Type B pancreatic cell (in vitro differentiated cells): ENCODE measurements around the gene FBLN2. TPM values are rescaled to one million over a fixed set of nuclear protein-coding genes. Genes with fewer than 3 reads are reported as not detected.

Source experiments
- DNase-seq: peaks from one replicate; pipeline ENCODE4 v3.0.0; 2021; ENCODE audit warnings: mixed read lengths; ENCODE audit not compliant: unreplicated experiment; ENCODE audit errors: extremely low spot score
- H3K27ac Mint-ChIP-seq: 2 replicates; pipeline ENCODE4 v1.8.0; 2021; ENCODE audit warnings: mild to moderate bottlenecking, mixed read lengths
- H3K27me3 Mint-ChIP-seq: 2 replicates; pipeline ENCODE4 v1.8.0; 2021; ENCODE audit warnings: mixed read lengths
- H3K36me3 Mint-ChIP-seq: 2 replicates; pipeline ENCODE4 v1.8.0; 2021; ENCODE audit warnings: mixed read lengths
- H3K4me1 Mint-ChIP-seq: one replicate; pipeline ENCODE4 v1.8.0; 2021; ENCODE audit warnings: mixed read lengths; ENCODE audit not compliant: unreplicated experiment
- H3K4me3 Mint-ChIP-seq: 2 replicates; pipeline ENCODE4 v1.8.0; 2021; ENCODE audit warnings: mild to moderate bottlenecking, mixed read lengths
- H3K9me3 Mint-ChIP-seq: 2 replicates; pipeline ENCODE4 v1.8.0; 2021; ENCODE audit warnings: mixed read lengths
- total RNA-seq: library from RNA; stranded (reverse); gene quantifications from 2 replicates; pipeline ENCODE4 v1.2.1, GENCODE V29; 2021; ENCODE audit warnings: low replicate concordance
- TF ChIP-seq, protein P1 (sequence below): fragments of 200-600 bp; sonication (generic); conservative IDR thresholded peaks from 2 replicates; pipeline ENCODE4 v1.5.0; 2021; ENCODE audit warnings: antibody characterized with exemption, mild to moderate bottlenecking

The FBLN2 gene
- total RNA-seq, 1 donor from 2014 or later, result 67.6 TPM

DNA sequence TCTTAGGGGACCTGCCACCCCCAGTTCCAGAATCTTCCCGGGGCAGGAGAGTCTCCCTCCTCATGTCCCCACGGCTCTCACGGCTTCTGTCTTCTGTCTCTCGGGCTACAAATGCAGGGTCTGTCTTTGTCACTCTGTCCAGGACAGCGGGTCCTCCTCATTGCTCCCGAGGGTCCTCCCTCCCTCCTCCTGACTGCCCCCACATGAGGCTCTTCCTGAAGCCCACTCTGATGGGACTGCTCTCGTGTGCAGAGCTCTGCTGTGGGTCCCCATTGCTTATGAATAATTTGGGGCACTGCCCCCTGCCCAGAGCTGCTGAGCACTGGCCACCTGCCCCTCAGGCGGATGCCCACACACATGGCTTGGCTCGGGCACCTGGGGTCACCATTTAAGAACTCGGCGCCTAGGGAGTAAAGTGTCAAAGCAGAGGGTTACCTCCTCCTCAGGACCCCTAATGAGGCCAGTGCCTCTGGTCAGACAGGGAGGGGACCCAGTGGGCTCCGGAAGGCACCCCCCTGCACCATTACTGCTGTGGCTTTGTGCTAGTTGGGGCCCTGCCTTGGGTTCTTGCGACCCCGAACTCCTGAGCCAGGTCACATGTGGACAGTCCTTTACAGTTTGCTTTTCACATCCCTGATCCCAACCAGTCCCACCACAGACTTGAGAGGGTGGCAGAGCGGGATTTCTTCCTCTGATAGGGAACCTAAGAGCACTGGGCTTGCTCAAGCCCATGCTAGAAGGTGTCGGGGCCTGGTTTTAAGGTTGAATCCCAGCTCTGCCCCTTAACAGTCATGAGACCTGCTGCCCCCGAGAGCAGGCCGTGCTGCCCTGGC lies 46.8 kb upstream of the FBLN2 start:
- DNase-seq, result no peak
- Mint-ChIP-seq H3K4me3 (no peak overlapping the region), H3K27me3 (no peaks in the 10 kb centered on the region), H3K36me3 (no peaks in the 10 kb centered on the region), H3K27ac (no peak overlapping the region), H3K4me1 (peaks cover 18% of the 10 kb centered on the region), H3K9me3 (no peaks in the 10 kb centered on the region)
- TF ChIP-seq, protein P1, sequence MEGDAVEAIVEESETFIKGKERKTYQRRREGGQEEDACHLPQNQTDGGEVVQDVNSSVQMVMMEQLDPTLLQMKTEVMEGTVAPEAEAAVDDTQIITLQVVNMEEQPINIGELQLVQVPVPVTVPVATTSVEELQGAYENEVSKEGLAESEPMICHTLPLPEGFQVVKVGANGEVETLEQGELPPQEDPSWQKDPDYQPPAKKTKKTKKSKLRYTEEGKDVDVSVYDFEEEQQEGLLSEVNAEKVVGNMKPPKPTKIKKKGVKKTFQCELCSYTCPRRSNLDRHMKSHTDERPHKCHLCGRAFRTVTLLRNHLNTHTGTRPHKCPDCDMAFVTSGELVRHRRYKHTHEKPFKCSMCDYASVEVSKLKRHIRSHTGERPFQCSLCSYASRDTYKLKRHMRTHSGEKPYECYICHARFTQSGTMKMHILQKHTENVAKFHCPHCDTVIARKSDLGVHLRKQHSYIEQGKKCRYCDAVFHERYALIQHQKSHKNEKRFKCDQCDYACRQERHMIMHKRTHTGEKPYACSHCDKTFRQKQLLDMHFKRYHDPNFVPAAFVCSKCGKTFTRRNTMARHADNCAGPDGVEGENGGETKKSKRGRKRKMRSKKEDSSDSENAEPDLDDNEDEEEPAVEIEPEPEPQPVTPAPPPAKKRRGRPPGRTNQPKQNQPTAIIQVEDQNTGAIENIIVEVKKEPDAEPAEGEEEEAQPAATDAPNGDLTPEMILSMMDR, result no peak

DNA sequence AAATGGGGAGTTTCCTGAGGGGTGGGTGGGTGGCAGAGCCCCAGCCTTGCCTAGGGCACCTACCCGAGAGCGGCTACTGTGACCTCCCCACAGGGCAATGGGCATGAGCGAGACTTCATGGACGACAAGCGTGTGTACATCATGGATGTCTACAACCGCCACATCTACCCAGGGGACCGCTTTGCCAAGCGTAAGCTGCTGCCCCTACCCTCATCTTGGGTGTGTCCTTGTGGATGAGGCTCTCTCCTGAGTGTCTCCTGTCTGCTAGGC lies 46.2 kb upstream of the FBLN2 start:
- no peaks in the 10 kb centered on the region for H3K27me3 Mint-ChIP-seq
- H3K36me3 Mint-ChIP-seq, result no peaks in the 10 kb centered on the region
- H3K4me3 Mint-ChIP-seq, result no peak overlapping the region
- TF ChIP-seq, protein P1, result no peak
- H3K4me1 Mint-ChIP-seq, result peaks cover 20% of the 10 kb centered on the region
- DNase-seq, result no peak
- no peaks in the 10 kb centered on the region for H3K9me3 Mint-ChIP-seq
- H3K27ac Mint-ChIP-seq, result no peak overlapping the region

- no peak for DNase-seq
- TF ChIP-seq, protein P1, result no peak
- H3K4me3 Mint-ChIP-seq, result no peak overlapping the region
- H3K9me3 Mint-ChIP-seq, result no peaks in the 10 kb centered on the region
- no peaks in the 10 kb centered on the region for H3K27me3 Mint-ChIP-seq
- no peaks in the 10 kb centered on the region for H3K36me3 Mint-ChIP-seq
- no peak overlapping the region for H3K27ac Mint-ChIP-seq
- peaks cover 20% of the 10 kb centered on the region for H3K4me1 Mint-ChIP-seq
Observed at GRCh38 chr3:13504161-13504831, 44.6 kb upstream of the FBLN2 start.

GRCh38 chr3:13505147-13506130 lies 43.5 kb upstream of the FBLN2 start:
- TF ChIP-seq, protein P1, result no peak
- DNase-seq, result no peak
- Mint-ChIP-seq H3K4me1 (peaks cover 20% of the 10 kb centered on the region), H3K4me3 (no peak overlapping the region), H3K9me3 (no peaks in the 10 kb centered on the region), H3K36me3 (no peaks in the 10 kb centered on the region), H3K27me3 (no peaks in the 10 kb centered on the region), H3K27ac (no peak overlapping the region)

GRCh38 chr3:13506239-13506638 lies 42.7 kb upstream of the FBLN2 start:
- Mint-ChIP-seq H3K27me3 (no peaks in the 10 kb centered on the region), H3K4me3 (no peak overlapping the region), H3K27ac (no peak overlapping the region), H3K4me1 (peaks cover 15% of the 10 kb centered on the region), H3K36me3 (no peaks in the 10 kb centered on the region), H3K9me3 (no peaks in the 10 kb centered on the region)
- DNase-seq, result no peak
- TF ChIP-seq, protein P1, result no peak
